22Rv1 (cell line): Measurements from ENCODE around the gene TRAM2.

Source experiments
- CTCF ChIP-seq: fragments of 450-650 bp; IDR thresholded peaks from 2 replicates; pipeline ENCODE4 v1.5.1; 2017; ENCODE audit warnings: mild to moderate bottlenecking
- ZFX ChIP-seq: fragments of 450-650 bp; IDR thresholded peaks from 2 replicates; pipeline ENCODE4 v1.6.1; 2017; ENCODE audit warnings: antibody characterized with exemption, borderline replicate concordance

GRCh38 chr6:52564856-52565255, 12.0 kb downstream of the TRAM2 start:
- TF ChIP-seq CTCF (no peak), ZFX (no peak)
